Activated CD8-positive, alpha-beta memory T cell treated with anti-CD3 and anti-CD28 coated beads for 36 hours (primary cell): Measurements from ENCODE around the gene CNRIP1. TPM values are rescaled to one million over a fixed set of nuclear protein-coding genes. Genes with fewer than 3 reads are reported as not detected.
"Not testable (repeated sequence)": the region's sequence is repeated elsewhere in the genome, so short reads cannot be mapped to it uniquely, and the experiment has no call there.

Source experiments
- CTCF ChIA-PET: fragments of 350-600 bp; sonication (Branson Sonifier 250); formaldehyde crosslinking; loops from one replicate; lab custom pipeline; 2021; ENCODE audit warnings: antibody characterized with exemption; lab: Charles Lee
- POLR2A ChIA-PET: fragments of 350-600 bp; sonication (Branson Sonifier 250); formaldehyde crosslinking; loops from one replicate; lab custom pipeline; 2021; ENCODE audit warnings: antibody characterized with exemption; lab: Charles Lee
- total RNA-seq, 2 experiments: library from RNA; stranded (reverse); gene quantifications; one replicate each; pipeline ENCODE4 v1.2.3, GENCODE V29; 2021

Gene CNRIP1
- not detected for total RNA-seq

- CTCF ChIA-PET: interaction anchor here (0.9 kb wide), 2 partner anchors 36 to 122 kb away, joined by 3 read pairs; no protein-coding TSS in a partner anchor
- POLR2A ChIA-PET: no interaction called here
Measured at GRCh38 chr2:68319398-68320117, at the start of gene CNRIP1. CNRIP1 (minus strand) TSS chr2:68319949; CDS start chr2:68319400, 549 bp downstream.

- ChIA-PET POLR2A (no interaction called here), CTCF (no interaction called here)
Measured at GRCh38 chr2:68369337-68369734, 49.6 kb upstream of the CNRIP1 start.

- CTCF ChIA-PET: interaction anchor here (1.6 kb wide), 1 partner anchor 72 kb away, joined by 6 read pairs; no protein-coding TSS in a partner anchor
- POLR2A ChIA-PET: interaction anchor here (0.6 kb wide), 1 partner anchor 122 kb away, joined by 7 read pairs; no protein-coding TSS in a partner anchor
Measured at GRCh38 chr2:68368654-68369336, 49.0 kb upstream of the CNRIP1 start.

GRCh38 chr2:68367953-68368653 lies 48.4 kb upstream of the CNRIP1 start:
- POLR2A ChIA-PET: interaction anchor here (0.6 kb wide), 1 partner anchor 121 kb away, joined by 7 read pairs; no protein-coding TSS in a partner anchor
- CTCF ChIA-PET: interaction anchor here (1.6 kb wide), 1 partner anchor 73 kb away, joined by 6 read pairs; no protein-coding TSS in a partner anchor

- POLR2A ChIA-PET: interaction anchor here (0.6 to 1.2 kb wide), 5 partner anchors 58 to 208 kb away, joined by 3 to 4 read pairs (median 3); partner anchors contain the start of genes PNO1 and PPP3R1
Measured at GRCh38 chr2:68366083-68366560, 46.4 kb upstream of the CNRIP1 start.

GRCh38 chr2:68365087-68365486 lies 45.3 kb upstream of the CNRIP1 start, which contains the start of gene PLEK:
PLEK (plus strand) TSS chr2:68365282; CDS start chr2:68365352, 70 bp downstream.
- CTCF ChIA-PET: interaction anchor here (2.3 kb wide), 1 partner anchor 76 kb away, joined by 12 read pairs; no protein-coding TSS in a partner anchor
- POLR2A ChIA-PET: interaction anchor here (0.9 to 1.2 kb wide), 2 partner anchors 77 to 113 kb away, joined by 3 to 4 read pairs; partner anchors contain the start of gene PPP3R1

More at GRCh38 chr2:68366083-68366560, 46.4 kb upstream of the CNRIP1 start:
- CTCF ChIA-PET: interaction anchor here (2.3 kb wide), 1 partner anchor 75 kb away, joined by 12 read pairs; no protein-coding TSS in a partner anchor

- CTCF ChIA-PET: no interaction called here
- POLR2A ChIA-PET: no interaction called here
Measured at GRCh38 chr2:68363721-68364120, 44.0 kb upstream of the CNRIP1 start.

GRCh38 chr2:68362749-68363148 lies 43.0 kb upstream of the CNRIP1 start:
- CTCF ChIA-PET: no interaction called here

GRCh38 chr2:68362069-68362468 lies 42.3 kb upstream of the CNRIP1 start:
- POLR2A ChIA-PET: no interaction called here
- CTCF ChIA-PET: interaction anchor here (0.7 kb wide), 1 partner anchor 65 kb away, joined by 3 read pairs; no protein-coding TSS in a partner anchor

More at GRCh38 chr2:68362749-68363148, 43.0 kb upstream of the CNRIP1 start:
- POLR2A ChIA-PET: no interaction called here

- CTCF ChIA-PET: no interaction called here
- POLR2A ChIA-PET: no interaction called here
Measured at GRCh38 chr2:68359889-68360288, 40.1 kb upstream of the CNRIP1 start.

- POLR2A ChIA-PET: no interaction called here
- CTCF ChIA-PET: interaction anchor here (0.6 to 0.7 kb wide), 2 partner anchors 87 to 1502 kb away, joined by 3 read pairs; no protein-coding TSS in a partner anchor
Measured at GRCh38 chr2:68357605-68358337, 38.0 kb upstream of the CNRIP1 start.

GRCh38 chr2:68356599-68357239 lies 37.0 kb upstream of the CNRIP1 start:
- ChIA-PET POLR2A (no interaction called here), CTCF (no interaction called here)

- CTCF ChIA-PET: no interaction called here
- POLR2A ChIA-PET: no interaction called here
Measured at GRCh38 chr2:68352651-68353391, 33.1 kb upstream of the CNRIP1 start.

GRCh38 chr2:68351997-68352396 lies 32.2 kb upstream of the CNRIP1 start:
- ChIA-PET POLR2A (no interaction called here), CTCF (no interaction called here)

GRCh38 chr2:68349091-68349490 lies 29.3 kb upstream of the CNRIP1 start:
- POLR2A ChIA-PET, CTCF ChIA-PET: not testable (repeated sequence)

GRCh38 chr2:68345129-68345875 lies 25.6 kb upstream of the CNRIP1 start:
- ChIA-PET CTCF (no interaction called here), POLR2A (no interaction called here)
